ENCODE measurements around the gene RPS6KC1.

RPS6KC1 gene

DNA sequence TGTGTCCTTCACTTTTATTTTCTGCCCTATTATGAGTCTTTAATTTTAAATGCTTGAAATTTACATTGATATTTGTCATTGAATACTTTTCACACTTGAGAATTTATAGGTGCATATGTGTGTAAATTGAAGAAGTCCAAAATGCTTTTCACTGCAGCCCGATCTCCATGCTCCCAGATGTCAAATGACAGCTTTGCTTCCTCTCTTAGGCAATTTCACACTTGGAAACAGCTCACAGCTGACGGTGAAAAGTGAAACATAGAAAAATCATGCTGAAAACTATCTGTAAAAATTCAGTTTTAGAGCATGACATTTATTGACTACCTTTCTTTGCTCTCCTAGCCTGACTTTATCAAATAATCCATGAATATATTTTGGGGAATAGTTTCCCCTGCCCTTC is 196.0 kb downstream of the RPS6KC1 start:
- H3K9ac ChIP-seq (ENCODE audit: low read depth, low read length, poor library complexity, severe bottlenecking): no peak overlapping the region
- TF ChIP-seq EZH2phosphoT487 (IDR thresholded peaks at IDR 0.05; ENCODE audit: borderline replicate concordance): no peak
- TF ChIP-seq, protein P1, sequence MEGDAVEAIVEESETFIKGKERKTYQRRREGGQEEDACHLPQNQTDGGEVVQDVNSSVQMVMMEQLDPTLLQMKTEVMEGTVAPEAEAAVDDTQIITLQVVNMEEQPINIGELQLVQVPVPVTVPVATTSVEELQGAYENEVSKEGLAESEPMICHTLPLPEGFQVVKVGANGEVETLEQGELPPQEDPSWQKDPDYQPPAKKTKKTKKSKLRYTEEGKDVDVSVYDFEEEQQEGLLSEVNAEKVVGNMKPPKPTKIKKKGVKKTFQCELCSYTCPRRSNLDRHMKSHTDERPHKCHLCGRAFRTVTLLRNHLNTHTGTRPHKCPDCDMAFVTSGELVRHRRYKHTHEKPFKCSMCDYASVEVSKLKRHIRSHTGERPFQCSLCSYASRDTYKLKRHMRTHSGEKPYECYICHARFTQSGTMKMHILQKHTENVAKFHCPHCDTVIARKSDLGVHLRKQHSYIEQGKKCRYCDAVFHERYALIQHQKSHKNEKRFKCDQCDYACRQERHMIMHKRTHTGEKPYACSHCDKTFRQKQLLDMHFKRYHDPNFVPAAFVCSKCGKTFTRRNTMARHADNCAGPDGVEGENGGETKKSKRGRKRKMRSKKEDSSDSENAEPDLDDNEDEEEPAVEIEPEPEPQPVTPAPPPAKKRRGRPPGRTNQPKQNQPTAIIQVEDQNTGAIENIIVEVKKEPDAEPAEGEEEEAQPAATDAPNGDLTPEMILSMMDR (conservative IDR thresholded peaks at IDR 0.05; ENCODE audit: low read length): no peak
- no peaks in the 10 kb centered on the region for H3F3A ChIP-seq (ENCODE audit: low read depth)
- no peaks in the 10 kb centered on the region for H3K9me3 ChIP-seq (ENCODE audit: insufficient read depth, low read depth, low read length)
- H4K20me1 ChIP-seq (ENCODE audit: insufficient read depth, low read length, poor library complexity, severe bottlenecking): no peaks in the 10 kb centered on the region
- H3K36me3 ChIP-seq (ENCODE audit: insufficient read depth, low read length): no peaks in the 10 kb centered on the region
- no peaks in the 10 kb centered on the region for H3K27me3 ChIP-seq (ENCODE audit: insufficient read depth, low read length, poor library complexity, severe bottlenecking)
- no peaks in the 10 kb centered on the region for H3K9me2 ChIP-seq (replicated peaks; ENCODE audit: low read depth, low read length)
- no peaks in the 10 kb centered on the region for H3K79me2 ChIP-seq (ENCODE audit: insufficient read depth, low read length)
- H3K4me2 ChIP-seq (ENCODE audit: low read depth, low read length, poor library complexity, severe bottlenecking): no peak overlapping the region
- no peaks in the 10 kb centered on the region for H3K4me1 ChIP-seq (ENCODE audit: insufficient read depth, low read length, poor library complexity, severe bottlenecking)
- H2AFZ ChIP-seq (ENCODE audit: low read length): no peak overlapping the region
- H3K4me3 ChIP-seq (ENCODE audit: low read length, poor library complexity, severe bottlenecking): no peak overlapping the region

DNA sequence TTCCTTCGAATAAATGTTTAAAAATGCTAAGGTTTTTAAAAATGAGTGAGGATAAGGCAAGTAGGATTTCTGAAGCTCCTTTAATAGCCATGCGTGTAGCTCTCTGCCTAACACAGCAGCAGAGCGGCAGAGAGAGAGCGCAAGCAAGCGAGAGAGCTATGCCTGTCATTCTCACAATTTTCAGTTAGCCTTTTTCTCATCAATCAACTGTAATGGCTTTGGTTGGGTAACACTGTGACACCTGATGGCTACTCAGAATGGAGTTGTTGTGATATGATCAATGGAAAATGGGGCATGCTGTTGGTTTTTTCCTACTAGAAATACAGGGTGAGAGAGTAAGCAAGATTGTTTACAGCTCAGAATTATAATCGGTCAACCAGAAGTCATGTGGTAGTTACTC is 198.4 kb downstream of the RPS6KC1 start:
- H3F3A ChIP-seq (ENCODE audit: low read depth): no peaks in the 10 kb centered on the region
- no peak overlapping the region for H3K4me3 ChIP-seq (ENCODE audit: low read length, poor library complexity, severe bottlenecking)
- no peak for TF ChIP-seq EZH2phosphoT487 (IDR thresholded peaks at IDR 0.05; ENCODE audit: borderline replicate concordance)
- TF ChIP-seq, protein P1 (conservative IDR thresholded peaks at IDR 0.05; ENCODE audit: low read length): no peak

DNA sequence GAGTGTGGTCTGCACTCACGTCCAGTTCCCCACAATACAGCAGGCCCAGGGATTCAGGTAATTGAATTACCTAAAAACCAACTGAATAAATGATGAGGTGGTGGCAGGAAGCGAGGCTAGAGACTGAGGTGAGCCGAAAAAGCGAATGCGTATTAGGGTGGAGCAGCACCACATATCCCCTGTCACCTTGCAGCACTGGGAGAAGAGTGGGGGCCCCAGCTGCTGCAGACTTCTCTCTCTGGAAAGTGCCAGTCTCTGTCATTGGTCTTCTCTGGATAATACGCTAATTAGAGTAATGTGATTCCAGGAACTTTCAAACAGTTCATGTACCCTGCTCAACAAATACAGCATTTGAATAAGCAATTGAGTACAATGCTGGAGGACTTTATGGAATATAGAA is 199.0 kb downstream of the RPS6KC1 start:
- no peak overlapping the region for H3K4me2 ChIP-seq (ENCODE audit: low read depth, low read length, poor library complexity, severe bottlenecking)
- TF ChIP-seq EZH2phosphoT487 (IDR thresholded peaks at IDR 0.05; ENCODE audit: borderline replicate concordance): no peak
- no peaks in the 10 kb centered on the region for H3K9me2 ChIP-seq (replicated peaks; ENCODE audit: low read depth, low read length)
- no peak overlapping the region for H3K9ac ChIP-seq (ENCODE audit: low read depth, low read length, poor library complexity, severe bottlenecking)
- H3K36me3 ChIP-seq (ENCODE audit: insufficient read depth, low read length): no peaks in the 10 kb centered on the region
- no peaks in the 10 kb centered on the region for H3K27me3 ChIP-seq (ENCODE audit: insufficient read depth, low read length, poor library complexity, severe bottlenecking)
- H3K4me3 ChIP-seq (ENCODE audit: low read length, poor library complexity, severe bottlenecking): no peak overlapping the region
- no peaks in the 10 kb centered on the region for H3K9me3 ChIP-seq (ENCODE audit: insufficient read depth, low read depth, low read length)
- H3F3A ChIP-seq (ENCODE audit: low read depth): no peaks in the 10 kb centered on the region
- no peaks in the 10 kb centered on the region for H4K20me1 ChIP-seq (ENCODE audit: insufficient read depth, low read length, poor library complexity, severe bottlenecking)
- no peaks in the 10 kb centered on the region for H3K4me1 ChIP-seq (ENCODE audit: insufficient read depth, low read length, poor library complexity, severe bottlenecking)
- H3K79me2 ChIP-seq (ENCODE audit: insufficient read depth, low read length): no peaks in the 10 kb centered on the region
- H2AFZ ChIP-seq (ENCODE audit: low read length): no peak overlapping the region

More for the DNA sequence above, 198.4 kb downstream of the RPS6KC1 start:
- no peaks in the 10 kb centered on the region for H3K79me2 ChIP-seq (ENCODE audit: insufficient read depth, low read length)
- H3K9ac ChIP-seq (ENCODE audit: low read depth, low read length, poor library complexity, severe bottlenecking): no peak overlapping the region
- no peaks in the 10 kb centered on the region for H3K4me1 ChIP-seq (ENCODE audit: insufficient read depth, low read length, poor library complexity, severe bottlenecking)
- no peaks in the 10 kb centered on the region for H4K20me1 ChIP-seq (ENCODE audit: insufficient read depth, low read length, poor library complexity, severe bottlenecking)
- no peak overlapping the region for H2AFZ ChIP-seq (ENCODE audit: low read length)
- H3K4me2 ChIP-seq (ENCODE audit: low read depth, low read length, poor library complexity, severe bottlenecking): no peak overlapping the region
- no peaks in the 10 kb centered on the region for H3K9me3 ChIP-seq (ENCODE audit: insufficient read depth, low read depth, low read length)
- no peaks in the 10 kb centered on the region for H3K9me2 ChIP-seq (replicated peaks; ENCODE audit: low read depth, low read length)
- no peaks in the 10 kb centered on the region for H3K36me3 ChIP-seq (ENCODE audit: insufficient read depth, low read length)
- H3K27me3 ChIP-seq (ENCODE audit: insufficient read depth, low read length, poor library complexity, severe bottlenecking): no peaks in the 10 kb centered on the region

DNA sequence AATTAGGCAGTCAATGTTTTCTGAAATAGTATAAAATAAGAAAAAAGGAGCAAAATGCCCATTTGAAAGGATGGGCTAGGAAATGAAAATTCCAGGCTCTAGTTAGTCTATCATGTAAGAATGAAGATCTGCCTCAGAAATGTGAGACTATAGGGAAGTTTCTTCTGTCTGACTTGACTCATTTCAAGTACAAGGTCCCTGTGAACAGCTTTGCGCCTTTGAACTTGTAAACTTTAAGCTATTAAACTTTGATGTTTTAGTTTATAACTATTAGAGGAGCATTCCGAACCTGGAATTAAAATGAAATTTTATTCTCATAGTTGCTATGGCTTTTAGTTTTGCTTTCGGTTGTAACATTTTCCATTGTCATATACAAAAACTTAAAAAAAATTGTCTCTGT is 199.4 kb downstream of the RPS6KC1 start:
- H3K4me1 ChIP-seq (ENCODE audit: insufficient read depth, low read length, poor library complexity, severe bottlenecking): no peaks in the 10 kb centered on the region
- no peak overlapping the region for H3K4me2 ChIP-seq (ENCODE audit: low read depth, low read length, poor library complexity, severe bottlenecking)
- H4K20me1 ChIP-seq (ENCODE audit: insufficient read depth, low read length, poor library complexity, severe bottlenecking): no peaks in the 10 kb centered on the region
- H3K4me3 ChIP-seq (ENCODE audit: low read length, poor library complexity, severe bottlenecking): no peak overlapping the region
- no peaks in the 10 kb centered on the region for H3K27me3 ChIP-seq (ENCODE audit: insufficient read depth, low read length, poor library complexity, severe bottlenecking)
- no peaks in the 10 kb centered on the region for H3K79me2 ChIP-seq (ENCODE audit: insufficient read depth, low read length)
- no peaks in the 10 kb centered on the region for H3K9me2 ChIP-seq (replicated peaks; ENCODE audit: low read depth, low read length)
- H3F3A ChIP-seq (ENCODE audit: low read depth): no peaks in the 10 kb centered on the region
- no peak overlapping the region for H2AFZ ChIP-seq (ENCODE audit: low read length)
- H3K9me3 ChIP-seq (ENCODE audit: insufficient read depth, low read depth, low read length): no peaks in the 10 kb centered on the region
- H3K36me3 ChIP-seq (ENCODE audit: insufficient read depth, low read length): no peaks in the 10 kb centered on the region
- no peak for TF ChIP-seq EZH2phosphoT487 (IDR thresholded peaks at IDR 0.05; ENCODE audit: borderline replicate concordance)
- TF ChIP-seq, protein P1 (conservative IDR thresholded peaks at IDR 0.05; ENCODE audit: low read length): no peak
- no peak overlapping the region for H3K9ac ChIP-seq (ENCODE audit: low read depth, low read length, poor library complexity, severe bottlenecking)

Measured in Loucy (cell line).